GM20000 (cell line): ENCODE data around the gene KCNAB1.

Experiments used
- DNase-seq: peaks from one replicate; pipeline ENCODE4 v3.0.0; 2012; ENCODE audit warnings: low spot score
- CTCF ChIP-seq: IDR thresholded peaks from 2 replicates; pipeline ENCODE4 v1.5.1; 2012; ENCODE audit warnings: mild to moderate bottlenecking, control low read depth; ENCODE audit errors: extremely low read depth, missing control alignments

KCNAB1 gene

GRCh38 chr3:156431334-156432124 is 311.2 kb downstream of the KCNAB1 start:
- DNase-seq: no peak
- no peak for TF ChIP-seq CTCF

GRCh38 chr3:156432563-156432962 is 312.2 kb downstream of the KCNAB1 start:
- no peak for TF ChIP-seq CTCF
- no peak for DNase-seq

GRCh38 chr3:156433138-156433537 is 312.8 kb downstream of the KCNAB1 start:
- no peak for DNase-seq
- TF ChIP-seq CTCF: no peak

- no peak for TF ChIP-seq CTCF
- DNase-seq: no peak
Observed at GRCh38 chr3:156433910-156434309, 313.5 kb downstream of the KCNAB1 start.

GRCh38 chr3:156434921-156435320 is 314.5 kb downstream of the KCNAB1 start:
- no peak for TF ChIP-seq CTCF
- no peak for DNase-seq

GRCh38 chr3:156443079-156443478 is 322.7 kb downstream of the KCNAB1 start:
- DNase-seq: no peak
- TF ChIP-seq CTCF: no peak

- no peak for TF ChIP-seq CTCF
- no peak for DNase-seq
Observed at GRCh38 chr3:156445117-156446090, 325.0 kb downstream of the KCNAB1 start.
